Astrocyte of the spinal cord (primary cell): ENCODE results near the gene TNFRSF14.

ENCODE experiments used
- DNase-seq: peaks from one replicate; pipeline ENCODE4 v3.0.0; 2011; ENCODE audit warnings: low read depth, low spot score
- H3K4me3 ChIP-seq: 2 replicates; pipeline ENCODE4 v1.5.1; 2011; ENCODE audit warnings: low read depth, mild to moderate bottlenecking, low read length, moderate library complexity
- in situ Hi-C: cut with HindIII; loops from 2 replicates; pipeline ENCODE4 v1.10.0; 2017; ENCODE audit warnings: low sequenced_read_pairs
- TF ChIP-seq, protein P1 (sequence below): IDR thresholded peaks from 2 replicates; pipeline ENCODE4 v1.5.1; 2012; ENCODE audit warnings: low read depth, mild to moderate bottlenecking, low read length, inconsistent platforms

The TNFRSF14 gene

GRCh38 chr1:2604156-2604843 lies 48.1 kb downstream of the TNFRSF14 start:
- no peak for DNase-seq
- in situ Hi-C loops: no loop called here
- no peak overlapping the region for H3K4me3 ChIP-seq
- TF ChIP-seq, protein P1, sequence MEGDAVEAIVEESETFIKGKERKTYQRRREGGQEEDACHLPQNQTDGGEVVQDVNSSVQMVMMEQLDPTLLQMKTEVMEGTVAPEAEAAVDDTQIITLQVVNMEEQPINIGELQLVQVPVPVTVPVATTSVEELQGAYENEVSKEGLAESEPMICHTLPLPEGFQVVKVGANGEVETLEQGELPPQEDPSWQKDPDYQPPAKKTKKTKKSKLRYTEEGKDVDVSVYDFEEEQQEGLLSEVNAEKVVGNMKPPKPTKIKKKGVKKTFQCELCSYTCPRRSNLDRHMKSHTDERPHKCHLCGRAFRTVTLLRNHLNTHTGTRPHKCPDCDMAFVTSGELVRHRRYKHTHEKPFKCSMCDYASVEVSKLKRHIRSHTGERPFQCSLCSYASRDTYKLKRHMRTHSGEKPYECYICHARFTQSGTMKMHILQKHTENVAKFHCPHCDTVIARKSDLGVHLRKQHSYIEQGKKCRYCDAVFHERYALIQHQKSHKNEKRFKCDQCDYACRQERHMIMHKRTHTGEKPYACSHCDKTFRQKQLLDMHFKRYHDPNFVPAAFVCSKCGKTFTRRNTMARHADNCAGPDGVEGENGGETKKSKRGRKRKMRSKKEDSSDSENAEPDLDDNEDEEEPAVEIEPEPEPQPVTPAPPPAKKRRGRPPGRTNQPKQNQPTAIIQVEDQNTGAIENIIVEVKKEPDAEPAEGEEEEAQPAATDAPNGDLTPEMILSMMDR: no peak

DNA sequence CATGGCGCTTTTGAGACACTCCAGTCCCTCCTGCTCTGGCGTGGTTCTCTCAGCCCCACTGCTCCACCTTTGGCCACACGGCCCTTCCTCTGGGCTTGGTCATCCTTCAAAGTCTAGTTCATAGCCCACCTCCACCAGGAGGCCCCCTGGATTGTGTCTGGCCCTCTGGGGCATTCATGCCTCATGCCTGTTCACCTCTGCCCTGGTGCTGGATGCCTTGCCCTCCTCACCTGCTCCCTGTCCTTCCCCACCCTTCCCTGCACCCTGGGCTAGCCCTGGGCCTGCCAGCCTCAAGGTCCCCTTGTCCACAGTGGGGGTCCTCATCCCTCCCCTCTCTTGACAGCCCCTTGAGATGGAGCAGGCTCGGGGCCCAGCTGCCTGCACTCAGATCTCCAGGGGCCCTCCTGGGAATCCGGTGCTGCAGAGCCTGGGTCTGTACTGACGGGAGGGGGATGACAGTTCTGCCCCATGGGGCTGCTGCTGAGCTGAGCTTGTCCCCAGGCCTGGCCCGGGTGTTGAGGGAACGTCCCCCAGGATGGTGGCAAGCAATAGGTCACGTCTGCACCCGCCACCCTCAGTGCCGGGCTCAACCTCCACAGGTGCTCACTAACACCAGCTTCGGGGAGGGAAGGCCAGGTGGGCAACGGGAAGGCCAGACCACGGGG lies 48.8 kb downstream of the TNFRSF14 start:
- in situ Hi-C loops: no loop called here

GRCh38 chr1:2605509-2606395 lies 49.6 kb downstream of the TNFRSF14 start:
- no peak for DNase-seq
- in situ Hi-C loops: no loop called here
- no peak overlapping the region for H3K4me3 ChIP-seq
- TF ChIP-seq, protein P1: no peak

More for the DNA sequence above, 48.8 kb downstream of the TNFRSF14 start:
- no peak for DNase-seq
- TF ChIP-seq, protein P1: no peak
- no peak overlapping the region for H3K4me3 ChIP-seq

DNA sequence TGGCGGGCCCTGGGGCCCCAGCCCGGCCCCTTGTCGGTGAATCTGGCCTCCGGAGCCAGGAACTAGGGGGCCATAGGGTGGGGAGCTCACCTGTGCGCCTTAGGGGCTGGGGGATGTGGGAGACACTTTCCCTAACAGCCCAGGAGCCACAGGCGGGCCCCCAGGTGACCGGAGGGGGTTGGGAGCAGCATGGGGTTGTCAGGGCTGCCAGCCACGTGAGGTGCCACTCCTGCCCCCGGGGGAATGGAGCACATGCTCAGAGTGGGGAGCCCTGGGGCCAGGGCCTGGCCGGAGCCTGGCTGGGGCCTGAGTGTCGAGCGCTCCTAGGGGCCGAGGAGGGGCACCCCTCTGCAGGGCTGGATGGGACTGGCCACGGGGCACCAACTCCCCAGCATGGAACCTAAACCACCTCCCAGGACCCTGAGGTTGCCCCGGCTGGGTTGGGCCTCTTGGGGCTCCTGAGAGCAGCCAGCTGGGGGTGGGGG lies 50.3 kb downstream of the TNFRSF14 start:
- no peak for DNase-seq
- H3K4me3 ChIP-seq: no peak overlapping the region
- TF ChIP-seq, protein P1: no peak
- in situ Hi-C loops: no loop called here

DNA sequence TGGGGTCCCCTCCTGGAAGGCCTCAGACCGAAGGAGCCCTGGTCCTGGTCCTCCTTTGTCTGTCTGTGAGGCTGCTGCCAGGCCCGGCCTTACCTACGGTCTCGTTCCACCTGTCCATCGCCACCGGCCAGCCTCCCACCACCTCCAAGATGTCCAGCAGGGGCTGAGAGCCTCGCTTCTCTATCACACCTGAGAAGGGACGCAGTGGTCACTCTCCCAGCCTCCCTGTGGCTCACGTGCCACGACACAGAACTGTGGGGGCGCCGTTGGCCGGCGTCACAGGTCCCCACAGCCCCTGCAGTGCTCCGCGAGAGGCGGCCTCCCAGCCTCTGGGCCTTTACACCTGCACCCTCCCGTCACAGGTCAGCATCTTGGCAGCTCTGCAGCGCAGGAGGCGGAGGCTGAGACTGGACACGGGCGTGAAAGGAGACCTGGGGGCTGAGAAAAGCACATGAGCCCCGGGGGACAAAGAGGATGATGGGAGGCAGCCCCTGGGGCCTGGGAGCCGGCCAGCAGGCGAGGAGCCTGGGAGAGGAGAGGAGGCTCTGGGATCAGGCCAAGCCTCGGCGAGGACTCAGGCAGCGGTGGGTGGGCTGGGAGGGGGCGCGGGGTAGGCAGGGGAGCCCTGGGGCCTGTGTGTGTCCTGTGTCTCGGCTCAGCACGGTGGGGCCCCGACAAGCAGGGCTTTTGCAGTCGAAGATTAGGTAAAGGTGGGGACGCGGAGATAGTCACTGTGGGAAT lies 50.9 kb downstream of the TNFRSF14 start:
- H3K4me3 ChIP-seq: no peak overlapping the region
- no peak for DNase-seq
- TF ChIP-seq, protein P1: no peak
- in situ Hi-C loops: no loop called here

DNA sequence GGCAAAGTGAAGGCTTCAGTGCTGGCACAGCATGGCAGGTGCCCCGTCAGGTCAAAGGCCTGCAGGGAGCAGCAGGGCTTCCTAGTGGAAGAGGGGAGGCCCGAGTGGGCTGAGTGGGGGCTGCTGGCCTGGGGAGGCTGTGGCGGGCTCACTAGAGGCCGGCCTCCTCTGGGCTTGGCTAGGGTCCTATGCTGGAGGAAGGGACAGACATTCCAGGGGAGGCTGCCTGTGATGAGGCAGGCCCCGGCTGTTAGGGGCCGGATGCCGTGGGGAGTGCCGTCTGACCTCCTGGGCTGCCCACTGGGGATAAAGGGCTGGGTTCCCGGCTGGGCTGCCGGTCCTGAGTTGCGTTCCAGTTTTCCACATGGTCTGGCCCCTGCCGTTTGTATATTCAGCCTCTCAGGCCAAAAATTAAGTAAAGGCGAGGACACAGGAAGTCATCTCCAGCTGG lies 51.5 kb downstream of the TNFRSF14 start:
- in situ Hi-C loops: no loop called here
- H3K4me3 ChIP-seq: no peak overlapping the region
- TF ChIP-seq, protein P1: no peak
- no peak for DNase-seq
